GM23338 (cell line): ENCODE data around the gene HOXD9.

Experiments
- CREB1 ChIP-seq: fragments of 250-450 bp; sonication (Bioruptor Pico); IDR thresholded peaks from 2 replicates; pipeline ENCODE4 v1.5.0; 2020; ENCODE audit warnings: low read depth, mild to moderate bottlenecking, moderate library complexity
- EZH2 ChIP-seq: fragments of 200-600 bp; sonication (generic); IDR thresholded peaks from one replicate; pipeline ENCODE4 v1.8.0; 2017; ENCODE audit warnings: antibody characterized with exemption, mild to moderate bottlenecking, low read depth; ENCODE audit not compliant: unreplicated experiment
- EZH2phosphoT487 ChIP-seq: fragments of 200-600 bp; sonication (generic); IDR thresholded peaks from one replicate; pipeline ENCODE4 v1.8.1; 2018; ENCODE audit warnings: antibody characterized with exemption; ENCODE audit not compliant: unreplicated experiment
- JUNB ChIP-seq: IDR thresholded peaks from one replicate; pipeline ENCODE4 v1.6.1; 2016; ENCODE audit warnings: antibody characterized with exemption; ENCODE audit not compliant: unreplicated experiment
- POLR2AphosphoS5 ChIP-seq: IDR thresholded peaks from 2 replicates; pipeline ENCODE4 v1.6.1; 2016; ENCODE audit warnings: antibody characterized with exemption, low read depth
- STAT1 ChIP-seq: IDR thresholded peaks from one replicate; pipeline ENCODE4 v1.6.1; 2016; ENCODE audit warnings: antibody characterized with exemption; ENCODE audit not compliant: unreplicated experiment
- ZNF331 ChIP-seq: fragments of 250-450 bp; sonication (Bioruptor Pico); IDR thresholded peaks from 2 replicates; pipeline ENCODE4 v1.5.0; 2020; ENCODE audit warnings: low read depth, mild to moderate bottlenecking, moderate library complexity
- TF ChIP-seq, protein P1 (sequence below), 2 experiments: fragments of 200-600 bp in 1 of 2; sonication (generic) in 1 of 2; conservative IDR thresholded peaks; 2 replicates each; pipeline versions ENCODE4 v1.5.1 to v1.6.1; 2016 to 2017; ENCODE audit warnings: antibody characterized with exemption in 2 of 2, low read depth in 2 of 2, mild to moderate bottlenecking in 2 of 2, moderate library complexity in 1 of 2
- TF ChIP-seq, protein P2 (sequence below): IDR thresholded peaks from one replicate; pipeline ENCODE4 v1.6.1; 2018; ENCODE audit warnings: antibody characterized with exemption; ENCODE audit not compliant: unreplicated experiment

GRCh38 chr2:176109946-176110345 lies 12.6 kb upstream of the HOXD9 start:
- TF ChIP-seq EZH2 (peak; percentile 60), POLR2AphosphoS5 (no peak), EZH2phosphoT487 (no peak), JUNB (no peak), ZNF331 (CRISPR knock-in tag) (no peak), CREB1 (no peak), STAT1 (no peak)
- TF ChIP-seq, protein P1, sequence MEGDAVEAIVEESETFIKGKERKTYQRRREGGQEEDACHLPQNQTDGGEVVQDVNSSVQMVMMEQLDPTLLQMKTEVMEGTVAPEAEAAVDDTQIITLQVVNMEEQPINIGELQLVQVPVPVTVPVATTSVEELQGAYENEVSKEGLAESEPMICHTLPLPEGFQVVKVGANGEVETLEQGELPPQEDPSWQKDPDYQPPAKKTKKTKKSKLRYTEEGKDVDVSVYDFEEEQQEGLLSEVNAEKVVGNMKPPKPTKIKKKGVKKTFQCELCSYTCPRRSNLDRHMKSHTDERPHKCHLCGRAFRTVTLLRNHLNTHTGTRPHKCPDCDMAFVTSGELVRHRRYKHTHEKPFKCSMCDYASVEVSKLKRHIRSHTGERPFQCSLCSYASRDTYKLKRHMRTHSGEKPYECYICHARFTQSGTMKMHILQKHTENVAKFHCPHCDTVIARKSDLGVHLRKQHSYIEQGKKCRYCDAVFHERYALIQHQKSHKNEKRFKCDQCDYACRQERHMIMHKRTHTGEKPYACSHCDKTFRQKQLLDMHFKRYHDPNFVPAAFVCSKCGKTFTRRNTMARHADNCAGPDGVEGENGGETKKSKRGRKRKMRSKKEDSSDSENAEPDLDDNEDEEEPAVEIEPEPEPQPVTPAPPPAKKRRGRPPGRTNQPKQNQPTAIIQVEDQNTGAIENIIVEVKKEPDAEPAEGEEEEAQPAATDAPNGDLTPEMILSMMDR (conservative IDR thresholded peaks at IDR 0.05; ENCODE audit: low read depth in 2 of 2) = no peak
- TF ChIP-seq, protein P2, sequence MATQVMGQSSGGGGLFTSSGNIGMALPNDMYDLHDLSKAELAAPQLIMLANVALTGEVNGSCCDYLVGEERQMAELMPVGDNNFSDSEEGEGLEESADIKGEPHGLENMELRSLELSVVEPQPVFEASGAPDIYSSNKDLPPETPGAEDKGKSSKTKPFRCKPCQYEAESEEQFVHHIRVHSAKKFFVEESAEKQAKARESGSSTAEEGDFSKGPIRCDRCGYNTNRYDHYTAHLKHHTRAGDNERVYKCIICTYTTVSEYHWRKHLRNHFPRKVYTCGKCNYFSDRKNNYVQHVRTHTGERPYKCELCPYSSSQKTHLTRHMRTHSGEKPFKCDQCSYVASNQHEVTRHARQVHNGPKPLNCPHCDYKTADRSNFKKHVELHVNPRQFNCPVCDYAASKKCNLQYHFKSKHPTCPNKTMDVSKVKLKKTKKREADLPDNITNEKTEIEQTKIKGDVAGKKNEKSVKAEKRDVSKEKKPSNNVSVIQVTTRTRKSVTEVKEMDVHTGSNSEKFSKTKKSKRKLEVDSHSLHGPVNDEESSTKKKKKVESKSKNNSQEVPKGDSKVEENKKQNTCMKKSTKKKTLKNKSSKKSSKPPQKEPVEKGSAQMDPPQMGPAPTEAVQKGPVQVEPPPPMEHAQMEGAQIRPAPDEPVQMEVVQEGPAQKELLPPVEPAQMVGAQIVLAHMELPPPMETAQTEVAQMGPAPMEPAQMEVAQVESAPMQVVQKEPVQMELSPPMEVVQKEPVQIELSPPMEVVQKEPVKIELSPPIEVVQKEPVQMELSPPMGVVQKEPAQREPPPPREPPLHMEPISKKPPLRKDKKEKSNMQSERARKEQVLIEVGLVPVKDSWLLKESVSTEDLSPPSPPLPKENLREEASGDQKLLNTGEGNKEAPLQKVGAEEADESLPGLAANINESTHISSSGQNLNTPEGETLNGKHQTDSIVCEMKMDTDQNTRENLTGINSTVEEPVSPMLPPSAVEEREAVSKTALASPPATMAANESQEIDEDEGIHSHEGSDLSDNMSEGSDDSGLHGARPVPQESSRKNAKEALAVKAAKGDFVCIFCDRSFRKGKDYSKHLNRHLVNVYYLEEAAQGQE = no peak
